ENCODE results near the gene RGS6.

DNA sequence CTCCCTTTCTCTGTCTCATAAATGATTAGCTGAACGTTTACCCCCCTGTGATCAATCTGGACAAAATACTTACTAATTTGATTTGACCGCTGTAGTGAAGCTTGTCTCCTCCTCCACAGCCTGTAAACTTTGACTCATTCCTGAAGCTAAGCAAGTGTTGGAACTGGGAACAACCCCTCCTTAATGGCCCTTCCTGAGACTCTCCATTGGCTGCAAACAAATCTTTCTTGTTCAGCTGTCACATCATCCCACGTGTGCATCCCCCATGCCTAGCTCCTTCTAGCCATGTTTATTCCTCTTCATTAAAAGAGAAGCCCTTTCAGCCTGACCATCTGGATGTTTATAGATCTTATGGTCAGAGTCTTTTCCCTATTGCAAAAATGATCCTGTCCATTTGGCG, 281.2 kb downstream of the RGS6 start:
- TF ChIP-seq, protein P1, sequence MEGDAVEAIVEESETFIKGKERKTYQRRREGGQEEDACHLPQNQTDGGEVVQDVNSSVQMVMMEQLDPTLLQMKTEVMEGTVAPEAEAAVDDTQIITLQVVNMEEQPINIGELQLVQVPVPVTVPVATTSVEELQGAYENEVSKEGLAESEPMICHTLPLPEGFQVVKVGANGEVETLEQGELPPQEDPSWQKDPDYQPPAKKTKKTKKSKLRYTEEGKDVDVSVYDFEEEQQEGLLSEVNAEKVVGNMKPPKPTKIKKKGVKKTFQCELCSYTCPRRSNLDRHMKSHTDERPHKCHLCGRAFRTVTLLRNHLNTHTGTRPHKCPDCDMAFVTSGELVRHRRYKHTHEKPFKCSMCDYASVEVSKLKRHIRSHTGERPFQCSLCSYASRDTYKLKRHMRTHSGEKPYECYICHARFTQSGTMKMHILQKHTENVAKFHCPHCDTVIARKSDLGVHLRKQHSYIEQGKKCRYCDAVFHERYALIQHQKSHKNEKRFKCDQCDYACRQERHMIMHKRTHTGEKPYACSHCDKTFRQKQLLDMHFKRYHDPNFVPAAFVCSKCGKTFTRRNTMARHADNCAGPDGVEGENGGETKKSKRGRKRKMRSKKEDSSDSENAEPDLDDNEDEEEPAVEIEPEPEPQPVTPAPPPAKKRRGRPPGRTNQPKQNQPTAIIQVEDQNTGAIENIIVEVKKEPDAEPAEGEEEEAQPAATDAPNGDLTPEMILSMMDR (conservative IDR thresholded peaks at IDR 0.05 in 1 of 2, IDR thresholded peaks at IDR 0.05 in 1 of 2; ENCODE audit: low read depth in 1 of 2, low read length in 2 of 2): no peak
- no peak for TF ChIP-seq EZH2 (IDR thresholded peaks at IDR 0.05; ENCODE audit: low read length, missing control alignments)

All from fibroblast of lung (primary cell).